Transverse colon (tissue), 4 donors: ENCODE data around the gene PLA1A.

Experiments used
- CTCF ChIP-seq, 5 experiments: fragments of 200-600 bp in 3 of 5; fragments of 450-650 bp in 2 of 5; sonication (generic) in 3 of 5; IDR thresholded peaks; 1 replicate in 2 of 5; 2 replicates in 3 of 5; pipeline ENCODE4 v1.5.1; 2016 to 2017; ENCODE audit warnings: antibody characterized with exemption in 5 of 5, inconsistent platforms in 3 of 5, mild to moderate bottlenecking in 2 of 5, moderate library complexity in 1 of 5
- POLR2A ChIP-seq: fragments of 450-650 bp; IDR thresholded peaks from one replicate; pipeline ENCODE4 v1.6.1; 2016; ENCODE audit warnings: antibody characterized with exemption, mild to moderate bottlenecking, moderate library complexity
- POLR2AphosphoS5 ChIP-seq, 3 donors: sonication (generic); formaldehyde crosslinking; IDR thresholded peaks; one replicate each; pipeline ENCODE4 v1.6.1; 2016; ENCODE audit warnings: antibody characterized with exemption in 3 of 3

DNA sequence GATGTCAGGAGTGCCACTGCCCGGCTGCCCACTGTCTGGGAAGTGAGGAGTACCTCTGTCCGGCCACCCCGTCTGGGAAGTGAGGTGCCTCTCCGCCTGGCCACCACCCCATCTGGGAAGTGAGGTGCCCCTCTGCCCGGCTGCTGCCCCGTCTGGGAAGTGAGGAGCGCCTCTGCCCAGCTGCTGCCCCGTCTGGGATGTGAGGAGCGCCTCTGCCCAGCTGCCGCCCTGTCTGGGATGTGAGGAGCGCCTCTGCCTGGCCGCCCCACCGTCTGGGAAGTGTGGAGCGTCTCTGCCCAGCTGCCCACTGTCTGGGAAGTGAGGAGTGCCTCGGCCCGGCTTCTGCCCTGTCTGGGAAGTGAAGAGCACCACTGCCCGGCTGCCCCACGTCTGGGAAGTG lies 76.2 kb downstream of the PLA1A start:
- no peak for TF ChIP-seq POLR2A
- TF ChIP-seq CTCF (IDR thresholded peaks at IDR 0.05): no peak
- no peak for TF ChIP-seq POLR2AphosphoS5 (IDR thresholded peaks at IDR 0.05)
